ENCODE results near the gene PPP1R14C.

DNA sequence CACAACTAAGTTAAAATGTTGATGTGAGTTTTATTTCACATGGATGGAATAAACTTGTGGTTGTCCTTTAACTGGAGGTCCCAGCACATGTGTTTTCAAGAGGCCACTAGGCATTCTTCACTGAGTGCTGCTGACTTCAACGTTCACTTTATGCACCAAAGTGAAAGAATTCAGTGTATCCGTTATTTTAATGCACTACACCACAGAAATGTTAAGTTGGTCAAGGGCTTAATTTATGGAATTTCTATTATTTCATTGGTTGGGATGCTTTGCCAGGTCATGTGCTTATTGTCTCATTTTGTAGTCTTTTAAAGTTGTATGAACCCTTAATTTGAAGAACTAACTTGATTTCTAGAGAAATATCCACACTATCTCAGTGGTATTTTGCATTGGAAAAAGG lies 106.4 kb downstream of the PPP1R14C start:
- TF ChIP-seq, protein P1, sequence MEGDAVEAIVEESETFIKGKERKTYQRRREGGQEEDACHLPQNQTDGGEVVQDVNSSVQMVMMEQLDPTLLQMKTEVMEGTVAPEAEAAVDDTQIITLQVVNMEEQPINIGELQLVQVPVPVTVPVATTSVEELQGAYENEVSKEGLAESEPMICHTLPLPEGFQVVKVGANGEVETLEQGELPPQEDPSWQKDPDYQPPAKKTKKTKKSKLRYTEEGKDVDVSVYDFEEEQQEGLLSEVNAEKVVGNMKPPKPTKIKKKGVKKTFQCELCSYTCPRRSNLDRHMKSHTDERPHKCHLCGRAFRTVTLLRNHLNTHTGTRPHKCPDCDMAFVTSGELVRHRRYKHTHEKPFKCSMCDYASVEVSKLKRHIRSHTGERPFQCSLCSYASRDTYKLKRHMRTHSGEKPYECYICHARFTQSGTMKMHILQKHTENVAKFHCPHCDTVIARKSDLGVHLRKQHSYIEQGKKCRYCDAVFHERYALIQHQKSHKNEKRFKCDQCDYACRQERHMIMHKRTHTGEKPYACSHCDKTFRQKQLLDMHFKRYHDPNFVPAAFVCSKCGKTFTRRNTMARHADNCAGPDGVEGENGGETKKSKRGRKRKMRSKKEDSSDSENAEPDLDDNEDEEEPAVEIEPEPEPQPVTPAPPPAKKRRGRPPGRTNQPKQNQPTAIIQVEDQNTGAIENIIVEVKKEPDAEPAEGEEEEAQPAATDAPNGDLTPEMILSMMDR (IDR thresholded peaks at IDR 0.05), result no peak
- TF ChIP-seq POLR2A (IDR thresholded peaks at IDR 0.05), result no peak
